Neural cell (in vitro differentiated cells): Measurements from ENCODE around the gene KRTAP10-5.

Source experiments
- CTCF ChIP-seq: fragments of 450-650 bp; IDR thresholded peaks from 2 replicates; pipeline ENCODE4 v1.5.1; 2014; ENCODE audit warnings: antibody characterized with exemption, mild to moderate bottlenecking, moderate library complexity; ENCODE audit not compliant: poor library complexity, severe bottlenecking
- TAF1 ChIP-seq: IDR thresholded peaks from 2 replicates; pipeline ENCODE4 v1.6.1; 2012; ENCODE audit warnings: low read depth

GRCh38 chr21:44552136-44552535 lies 28.3 kb downstream of the KRTAP10-5 start:
- TF ChIP-seq CTCF (no peak), TAF1 (no peak)
